Activated CD4-positive, alpha-beta T cell treated with anti-CD3 and anti-CD28 coated beads, Interleukin-2, Interleukin-6, amounts not matched to agents 100 ng/mL and 50 ng/mL, durations not matched to agents 16 hours and 8 hours (primary cell): ENCODE measurements around the gene SEPTIN5.

Experiments
- DNase-seq: peaks from one replicate; pipeline ENCODE4 v3.0.0-alpha.2; 2020

Gene SEPTIN5

DNA sequence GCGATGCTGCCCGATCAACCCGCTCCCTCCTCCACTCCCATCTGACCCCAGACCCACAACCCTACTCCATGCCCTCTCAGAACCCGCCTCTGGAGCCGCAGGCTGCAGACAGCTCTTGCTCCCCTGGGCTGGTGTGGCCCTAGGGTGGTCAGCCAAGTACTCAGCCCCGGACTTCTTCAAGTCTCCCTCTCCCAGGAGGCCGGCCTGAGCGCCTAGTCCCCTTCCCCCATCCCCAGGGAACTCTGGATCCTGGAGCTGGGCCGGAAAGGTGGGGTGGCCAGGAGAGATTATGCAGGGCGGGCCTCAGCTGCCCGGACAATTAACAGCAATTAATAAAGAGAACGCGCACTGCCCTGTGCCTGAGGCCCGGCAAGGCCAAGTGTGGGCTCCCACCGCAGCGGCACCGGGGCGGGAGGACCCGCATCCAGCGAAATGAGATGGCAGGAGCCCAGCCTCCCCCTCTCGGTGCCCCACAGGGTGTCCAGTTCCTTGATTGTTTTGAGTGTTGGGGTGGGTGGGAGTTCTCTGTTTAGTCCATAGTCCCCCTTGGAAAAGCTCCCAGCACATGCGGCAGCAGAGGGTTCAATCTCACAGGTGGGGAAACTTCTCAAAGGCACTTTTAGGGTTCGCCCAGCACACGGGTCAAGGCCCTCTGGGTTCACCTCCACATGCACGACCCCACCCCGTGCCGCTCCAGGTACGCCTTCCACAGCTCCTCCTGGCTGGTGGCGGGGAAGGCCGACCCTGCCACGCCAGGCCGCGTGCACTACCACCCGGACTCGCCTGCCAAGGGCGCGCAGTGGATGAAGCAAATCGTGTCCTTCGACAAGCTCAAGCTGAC is 49.4 kb downstream of the SEPTIN5 start:
- no peak for DNase-seq

DNA sequence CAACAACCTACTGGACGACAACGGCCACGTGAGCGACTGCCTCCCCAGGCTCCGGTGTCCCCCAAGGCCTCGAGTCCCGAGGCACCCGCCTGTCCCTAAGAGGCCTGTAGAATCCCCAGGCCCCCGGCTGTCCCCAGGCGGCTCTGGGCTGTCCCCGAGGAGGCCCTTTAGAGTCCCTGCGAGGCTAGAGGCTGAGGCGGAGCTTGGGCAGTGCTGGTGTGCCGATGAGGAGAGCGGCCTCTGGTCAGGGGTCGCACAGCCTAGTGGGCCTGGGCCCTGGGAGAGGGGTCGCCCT is 49.9 kb downstream of the SEPTIN5 start:
- no peak for DNase-seq

DNA sequence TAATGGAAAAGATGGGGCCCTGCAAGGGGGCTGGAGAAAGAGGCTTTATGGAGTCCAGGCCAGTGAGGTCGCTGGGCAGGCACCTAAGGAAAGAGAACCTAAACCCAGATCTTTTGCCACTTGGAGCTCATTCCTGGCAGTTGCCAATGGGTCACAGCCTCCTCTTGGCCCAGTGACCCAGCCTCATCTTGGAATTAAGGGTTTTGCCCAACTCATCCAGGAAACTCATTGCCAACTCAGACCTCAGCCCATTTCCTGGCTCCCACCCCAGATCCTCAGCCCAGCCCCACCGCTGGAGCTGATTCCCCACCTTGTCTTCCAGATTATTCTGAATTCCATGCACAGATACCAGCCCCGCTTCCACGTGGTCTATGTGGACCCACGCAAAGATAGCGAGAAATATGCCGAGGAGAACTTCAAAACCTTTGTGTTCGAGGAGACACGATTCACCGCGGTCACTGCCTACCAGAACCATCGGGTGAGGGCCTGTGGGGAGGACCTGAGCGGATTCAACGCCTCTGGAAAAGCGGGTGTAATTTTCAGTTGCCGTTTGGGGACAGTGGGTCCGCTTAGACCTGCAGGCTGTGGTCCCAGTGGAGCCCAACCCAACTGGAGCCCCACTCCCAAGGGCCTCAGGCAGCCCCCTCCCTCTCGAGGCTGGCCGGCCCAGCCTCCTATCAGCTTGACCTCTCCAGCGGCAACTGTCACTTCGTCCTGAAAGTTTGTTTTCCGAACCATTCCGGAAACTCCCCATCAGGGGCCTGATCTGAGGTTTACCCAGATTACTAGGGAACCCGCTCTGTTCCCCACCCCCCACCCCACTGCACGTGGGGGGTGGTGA is 50.6 kb downstream of the SEPTIN5 start:
- DNase-seq: no peak

DNA sequence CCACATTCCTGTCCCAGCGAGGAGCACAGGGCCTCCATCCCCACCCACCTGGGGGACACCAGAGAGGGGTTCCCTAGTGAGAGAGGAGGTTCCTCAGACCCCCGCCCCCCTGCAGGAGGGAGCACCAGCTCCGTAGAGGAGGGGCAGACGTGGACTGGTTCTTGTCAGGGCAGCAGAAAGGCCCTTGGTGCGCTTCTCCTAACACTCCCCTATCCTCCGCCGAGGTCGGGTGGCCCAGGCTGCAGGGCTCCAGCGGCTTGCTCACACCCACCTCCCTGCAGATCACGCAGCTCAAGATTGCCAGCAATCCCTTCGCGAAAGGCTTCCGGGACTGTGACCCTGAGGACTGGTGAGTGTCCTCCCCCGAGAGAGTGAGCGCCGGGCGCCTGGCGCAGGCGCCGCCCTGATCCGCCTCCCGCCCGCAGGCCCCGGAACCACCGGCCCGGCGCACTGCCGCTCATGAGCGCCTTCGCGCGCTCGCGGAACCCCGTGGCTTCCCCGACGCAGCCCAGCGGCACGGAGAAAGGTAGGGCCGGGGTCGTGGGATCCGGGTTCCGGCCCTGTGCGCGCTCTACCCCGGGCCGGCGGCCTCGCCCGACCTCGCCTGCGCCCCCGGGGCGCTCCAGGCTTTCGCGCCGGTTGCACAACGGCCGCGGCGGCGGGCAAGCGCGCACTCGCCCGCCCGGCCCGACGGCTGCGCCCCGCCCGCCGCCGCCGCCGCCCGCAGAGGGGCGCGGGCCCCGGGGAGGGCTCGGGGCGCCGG is 51.4 kb downstream of the SEPTIN5 start:
- no peak for DNase-seq

DNA sequence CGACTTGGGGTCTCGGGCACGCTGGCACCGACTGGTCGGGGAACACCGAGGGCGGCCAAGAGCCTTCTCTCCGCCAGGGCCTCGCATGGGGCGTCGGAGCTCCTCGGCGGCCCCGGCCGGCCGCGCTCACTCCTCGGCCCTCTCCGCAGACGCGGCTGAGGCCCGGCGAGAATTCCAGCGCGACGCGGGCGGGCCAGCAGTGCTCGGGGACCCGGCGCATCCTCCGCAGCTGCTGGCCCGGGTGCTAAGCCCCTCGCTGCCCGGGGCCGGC is 51.9 kb downstream of the SEPTIN5 start:
- DNase-seq: no peak

DNA sequence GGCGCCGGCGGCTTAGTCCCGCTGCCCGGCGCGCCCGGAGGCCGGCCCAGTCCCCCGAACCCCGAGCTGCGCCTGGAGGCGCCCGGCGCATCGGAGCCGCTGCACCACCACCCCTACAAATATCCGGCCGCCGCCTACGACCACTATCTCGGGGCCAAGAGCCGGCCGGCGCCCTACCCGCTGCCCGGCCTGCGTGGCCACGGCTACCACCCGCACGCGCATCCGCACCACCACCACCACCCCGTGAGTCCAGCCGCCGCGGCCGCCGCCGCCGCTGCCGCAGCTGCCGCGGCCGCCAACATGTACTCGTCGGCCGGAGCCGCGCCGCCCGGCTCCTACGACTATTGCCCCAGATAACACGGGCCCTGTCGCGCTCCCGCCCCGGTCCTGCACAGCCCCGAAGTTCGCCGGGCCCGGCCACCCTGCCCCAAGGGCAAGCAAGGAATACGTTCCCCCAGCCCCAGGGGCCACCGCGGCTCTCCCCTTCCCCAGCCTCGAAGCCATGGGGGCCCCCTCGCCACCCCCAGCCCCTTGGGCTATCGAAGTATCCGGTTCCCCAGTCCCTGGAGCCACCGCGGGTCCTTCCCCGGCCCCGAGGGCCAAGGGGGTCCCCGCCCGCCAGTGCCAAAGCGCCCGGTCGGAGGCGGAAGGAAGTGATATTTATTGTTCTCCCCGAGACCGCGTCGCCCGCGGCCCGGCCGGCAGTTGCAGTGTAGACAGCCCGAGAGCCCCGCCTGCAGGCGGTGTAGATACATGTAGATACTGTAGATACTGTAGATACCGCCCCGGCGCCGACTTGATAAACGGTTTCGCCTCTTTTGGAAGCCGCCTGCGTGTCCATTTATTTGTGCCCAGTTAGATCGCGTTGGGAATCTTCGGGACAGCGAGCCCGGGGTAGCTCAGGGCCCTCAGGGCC is 52.5 kb downstream of the SEPTIN5 start:
- DNase-seq: peak; percentile 73

DNA sequence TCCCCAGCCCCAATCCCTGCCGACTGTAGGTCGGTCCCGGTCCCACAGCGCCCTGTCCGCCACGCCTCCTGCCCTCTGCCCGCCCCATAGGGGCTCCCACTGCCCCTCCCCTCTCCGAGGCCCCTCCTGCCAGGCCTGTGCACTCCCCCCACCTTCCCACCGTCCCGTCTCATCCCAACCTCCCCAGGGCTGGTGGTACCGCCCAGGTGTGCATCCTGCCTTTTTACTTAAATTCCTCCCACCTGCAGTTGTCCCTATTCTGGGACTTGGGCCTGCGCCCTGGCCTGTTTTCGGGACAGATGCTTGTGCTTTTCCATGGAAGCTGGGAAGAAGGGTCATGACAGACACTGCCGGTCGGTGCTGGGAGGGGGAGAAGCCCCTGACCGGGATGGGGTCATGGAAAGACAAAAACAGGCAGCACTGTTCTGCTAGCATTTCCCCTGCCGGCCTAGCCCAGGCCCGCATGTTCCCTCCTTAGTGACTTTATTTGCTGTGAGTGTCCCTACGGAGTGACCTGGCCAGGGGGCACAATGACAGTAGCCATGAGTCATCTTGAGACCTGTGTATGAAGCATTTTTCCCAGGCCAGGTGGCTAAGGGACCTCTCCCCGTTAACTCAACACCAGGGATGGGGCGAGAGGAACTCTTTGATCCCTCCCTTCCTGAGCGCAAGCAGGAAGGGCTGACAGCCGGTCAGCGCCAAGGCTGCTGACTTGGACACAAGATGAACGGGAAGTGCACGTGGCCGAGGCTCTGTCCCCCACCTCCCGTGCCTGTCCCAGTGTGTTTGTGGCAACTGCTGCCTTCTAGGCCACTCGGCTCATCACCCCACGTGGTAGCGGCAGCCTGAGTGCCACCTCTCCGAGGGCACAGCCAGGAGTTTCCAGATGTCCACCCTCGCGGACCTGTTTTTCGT is 53.4 kb downstream of the SEPTIN5 start:
- no peak for DNase-seq

DNA sequence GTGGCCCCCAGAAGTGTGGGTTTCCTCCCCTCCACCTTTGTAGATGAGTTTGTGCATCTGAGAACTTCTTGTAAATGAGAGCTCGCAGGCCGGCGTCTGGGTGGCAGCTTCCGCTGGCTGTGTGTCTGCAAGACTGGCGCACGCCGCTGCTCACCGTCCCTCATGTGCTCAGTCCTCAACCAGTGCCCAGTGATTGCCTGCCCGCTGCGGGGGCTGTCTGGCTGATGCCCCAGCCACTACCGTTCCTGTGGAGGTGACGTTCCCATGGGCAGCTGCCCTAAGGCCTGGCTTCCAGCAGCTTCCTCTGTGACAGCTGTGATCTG is 55.1 kb downstream of the SEPTIN5 start:
- DNase-seq: no peak

DNA sequence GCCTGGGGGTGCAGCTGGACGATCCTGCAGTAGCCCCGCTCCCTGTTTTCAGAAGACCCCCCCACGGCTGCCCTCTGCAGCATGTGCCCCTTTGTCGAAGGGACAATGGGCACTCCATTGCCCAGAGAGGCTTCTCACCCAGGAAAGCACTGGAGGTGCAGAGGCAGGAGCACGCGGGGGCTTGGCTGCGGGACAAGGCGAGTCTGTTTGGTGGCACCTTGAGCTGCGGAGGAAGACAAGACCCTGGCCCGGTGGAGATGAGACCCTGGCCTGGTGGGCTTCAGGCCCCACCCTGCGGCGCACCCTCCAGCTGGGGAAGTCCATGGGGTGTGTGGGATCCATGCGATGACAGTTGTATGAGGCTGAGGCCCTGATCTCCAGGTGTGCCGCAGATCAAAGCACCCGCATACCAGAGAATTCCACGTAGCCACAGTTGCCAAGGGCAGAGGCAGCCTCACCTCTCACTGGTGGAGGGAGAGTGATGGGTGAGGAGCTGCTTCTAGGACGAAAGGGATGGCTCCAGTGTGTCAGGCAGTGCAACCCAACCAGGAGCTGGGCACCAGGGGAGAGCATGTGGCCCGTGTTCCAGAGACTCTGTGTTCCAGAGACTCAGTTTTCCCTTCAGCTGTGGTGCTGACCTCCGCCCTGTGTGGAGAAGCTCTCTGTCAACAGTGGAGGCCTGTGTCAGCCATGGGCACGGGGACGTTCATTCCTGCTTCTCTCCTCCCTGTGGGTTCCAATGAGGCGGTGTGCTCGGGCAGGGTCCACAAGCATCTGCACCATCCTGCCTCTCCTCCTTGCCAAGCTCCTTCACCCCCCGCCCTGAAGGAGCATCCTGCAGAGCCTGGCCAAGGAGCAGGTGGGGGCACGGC is 56.3 kb downstream of the SEPTIN5 start:
- no peak for DNase-seq

DNA sequence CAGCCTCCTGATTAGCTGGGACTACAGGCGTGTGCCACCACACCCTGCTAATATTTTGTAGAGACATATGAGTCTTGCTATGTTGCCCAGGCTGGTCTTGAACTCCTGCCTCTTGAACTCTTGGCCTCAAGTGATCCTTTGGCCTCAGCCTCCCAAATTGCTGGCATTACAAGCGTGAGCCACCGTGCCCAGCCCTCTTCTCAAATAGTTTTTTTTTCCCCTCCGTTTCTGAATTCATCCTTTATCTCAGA is 58.0 kb downstream of the SEPTIN5 start:
- DNase-seq: no peak
